A549 treated with dexamethasone at 1 μM for 4 hours (cell line): ENCODE results near the gene GPNMB. TPM values are rescaled to one million over a fixed set of nuclear protein-coding genes. Genes with fewer than 3 reads are reported as not detected.

Experiments
- total RNA-seq: library from RNA; stranded (reverse); fragments of 200-300 nt; extraction: Qiagen RNA extraction; gene quantifications from 5 replicates; pipeline ENCODE4 v1.2.3, GENCODE V29; 2022

GPNMB gene
- total RNA-seq: 2.8 to 4.6 TPM (median 3.4 TPM) in 5 replicates

DNA sequence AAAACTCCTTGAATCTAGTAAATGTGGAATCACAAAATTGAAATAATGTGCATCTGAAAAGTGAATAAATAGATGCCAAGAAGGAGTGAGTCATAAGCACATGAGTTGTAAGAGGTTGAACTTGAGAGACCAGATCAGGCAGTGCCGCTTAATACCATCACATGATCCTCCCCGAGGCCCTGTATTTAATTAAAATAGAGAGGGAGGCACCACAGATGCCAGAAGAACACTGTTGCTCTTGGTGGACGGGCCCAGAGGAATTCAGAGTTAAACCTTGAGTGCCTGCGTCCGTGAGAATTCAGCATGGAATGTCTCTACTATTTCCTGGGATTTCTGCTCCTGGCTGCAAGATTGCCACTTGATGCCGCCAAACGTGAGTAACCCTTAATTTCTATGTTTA is at the start of gene GPNMB:
Gene GPNMB (plus strand): TSS at position 221 of the 400 bp plus-strand sequence. CDS start 83 bp downstream, at position 304.

GRCh38 chr7:23298885-23299769 is 52.6 kb downstream of the GPNMB start, which contains the start of gene MALSU1:
TSS of gene MALSU1 (plus strand) at chr7:23299339. CDS start at chr7:23299353, 14 bp downstream.

Other genes with a start within 250 kb of the GPNMB start
- gene HYCC1, start 232.6 kb upstream of the GPNMB start, total RNA-seq: 16.5 to 24.8 TPM (median 21.5 TPM) in 5 replicates
- 20.2 to 24.9 TPM (median 22.5 TPM) in 5 replicates for gene KLHL7, start 141.0 kb upstream of the GPNMB start, total RNA-seq
- 24.7 to 29.9 TPM (median 26.5 TPM) in 5 replicates for gene NUP42, start 64.7 kb upstream of the GPNMB start, total RNA-seq
- 73.8 to 98.3 TPM (median 88.2 TPM) in 5 replicates for gene MALSU1, start 52.6 kb downstream of the GPNMB start, total RNA-seq
- 27.4 to 38.9 TPM (median 32.5 TPM) in 5 replicates for gene IGF2BP3, start 223.7 kb downstream of the GPNMB start, total RNA-seq